Left lung (tissue), 10 donors: ENCODE data around the gene CUX1. TPM values are rescaled to one million over a fixed set of nuclear protein-coding genes. Genes with fewer than 3 reads are reported as not detected.
"Not testable (repeated sequence)": the region's sequence is repeated elsewhere in the genome, so short reads cannot be mapped to it uniquely, and the experiment has no call there.

Experiments used
- ATAC-seq: fragments of 200-7000 bp; cut with Tn5 transposase; one replicate; pipeline ENCODE4 v1.9.1; 2020; ENCODE audit warnings: moderate library complexity
- DNase-seq, 4 donors: peaks; one replicate each; pipeline ENCODE4 v3.0.0-alpha.2; 2013 to 2020
- H3K27ac ChIP-seq, 2 donors: fragments of 200-600 bp; sonication (generic) in 1 of 2; one replicate each; pipeline versions ENCODE4 v1.5.0 to v1.8.0; 2020 to 2021
- H3K27me3 ChIP-seq, 2 donors: fragments of 200-600 bp; sonication (generic) in 1 of 2; one replicate each; pipeline versions ENCODE4 v1.5.0 to v1.8.0; 2020 to 2021
- H3K36me3 ChIP-seq, 2 donors: fragments of 200-600 bp; sonication (generic) in 1 of 2; one replicate each; pipeline versions ENCODE4 v1.5.0 to v1.8.0; 2020 to 2021
- H3K4me1 ChIP-seq, 2 donors: fragments of 200-600 bp; one replicate each; pipeline ENCODE4 v1.8.0; 2021
- H3K4me3 ChIP-seq, 2 donors: fragments of 200-600 bp; sonication (generic) in 1 of 2; one replicate each; pipeline versions ENCODE4 v1.5.0 to v1.8.0; 2020 to 2021; ENCODE audit warnings: mild to moderate bottlenecking in 1 of 2
- H3K9me3 ChIP-seq, 2 donors: fragments of 200-600 bp; sonication (generic) in 1 of 2; one replicate each; pipeline versions ENCODE4 v1.5.0 to v1.8.0; 2020 to 2021
- intact Hi-C, 2 donors: fragments of 100-400 bp; cut with DNase I; formaldehyde crosslinking; loops; one replicate each; pipeline versions ENCODE4 v1.11.2 to v1.14.2; 2022
- polyA plus RNA-seq, 6 donors: library from polyadenylated mRNA; unstranded; fragments of 120-200 nt; gene quantifications; one replicate each; pipeline ENCODE4 v1.2.1, GENCODE V29; 2013; ENCODE audit not compliant: insufficient read length in 6 of 6
- total RNA-seq, 2 donors: library from RNA; stranded (reverse); fragmentation: NEBNext Ultra II Directional; extraction: Animal tissue kit (Norgen Biotek cat#: 25700); gene quantifications; one replicate each; pipeline ENCODE4 v1.2.1, GENCODE V29; 2021
- TF ChIP-seq, protein P1 (sequence below), 2 donors: fragments of 200-600 bp; sonication (generic) in 1 of 2; IDR thresholded peaks; one replicate each; pipeline versions ENCODE4 v1.5.0 to v1.8.0; 2021; ENCODE audit warnings: antibody characterized with exemption in 2 of 2
- donor health status: DM: no; HTN: yes; CAD: no.
- donor health status: DM: no; HTN: no; CAD: no.

CUX1 gene
- total and polyA plus RNA-seq, 8 donors: 86.4 to 157 (median 96.4) TPM

DNA sequence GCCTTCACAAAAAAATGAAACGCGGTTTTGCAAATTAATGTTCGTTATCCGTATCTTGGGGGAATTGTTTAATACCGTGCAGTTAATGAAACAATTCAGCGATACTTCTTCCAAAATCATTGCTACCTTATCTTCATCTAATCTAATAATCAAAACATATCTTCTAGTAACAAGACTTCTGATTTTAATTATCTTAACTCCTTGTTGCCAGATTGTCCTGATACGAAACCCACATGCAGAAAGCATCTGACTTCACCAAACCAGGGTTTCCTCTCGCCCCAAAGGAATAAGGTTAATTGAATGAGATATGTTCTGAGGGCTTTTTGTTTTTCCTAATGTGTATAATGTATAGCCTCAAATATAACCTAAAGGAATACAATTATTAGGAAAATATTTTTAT is 364.1 kb downstream of the CUX1 start:
- Histone ChIP-seq H3K27ac (no peak overlapping the region), H3K36me3 (peaks cover 0 to 90% of the 10 kb centered on the region in 2 donors), H3K27me3 (no peaks in the 10 kb centered on the region), H3K4me3 (no peak overlapping the region), H3K4me1 (no peaks in the 10 kb centered on the region), H3K9me3 (no peaks in the 10 kb centered on the region)
- no peak for ATAC-seq
- DNase-seq: no peak
- TF ChIP-seq, protein P1, sequence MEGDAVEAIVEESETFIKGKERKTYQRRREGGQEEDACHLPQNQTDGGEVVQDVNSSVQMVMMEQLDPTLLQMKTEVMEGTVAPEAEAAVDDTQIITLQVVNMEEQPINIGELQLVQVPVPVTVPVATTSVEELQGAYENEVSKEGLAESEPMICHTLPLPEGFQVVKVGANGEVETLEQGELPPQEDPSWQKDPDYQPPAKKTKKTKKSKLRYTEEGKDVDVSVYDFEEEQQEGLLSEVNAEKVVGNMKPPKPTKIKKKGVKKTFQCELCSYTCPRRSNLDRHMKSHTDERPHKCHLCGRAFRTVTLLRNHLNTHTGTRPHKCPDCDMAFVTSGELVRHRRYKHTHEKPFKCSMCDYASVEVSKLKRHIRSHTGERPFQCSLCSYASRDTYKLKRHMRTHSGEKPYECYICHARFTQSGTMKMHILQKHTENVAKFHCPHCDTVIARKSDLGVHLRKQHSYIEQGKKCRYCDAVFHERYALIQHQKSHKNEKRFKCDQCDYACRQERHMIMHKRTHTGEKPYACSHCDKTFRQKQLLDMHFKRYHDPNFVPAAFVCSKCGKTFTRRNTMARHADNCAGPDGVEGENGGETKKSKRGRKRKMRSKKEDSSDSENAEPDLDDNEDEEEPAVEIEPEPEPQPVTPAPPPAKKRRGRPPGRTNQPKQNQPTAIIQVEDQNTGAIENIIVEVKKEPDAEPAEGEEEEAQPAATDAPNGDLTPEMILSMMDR (IDR thresholded peaks at IDR 0.05): no peak
- intact Hi-C loops: no loop called here

DNA sequence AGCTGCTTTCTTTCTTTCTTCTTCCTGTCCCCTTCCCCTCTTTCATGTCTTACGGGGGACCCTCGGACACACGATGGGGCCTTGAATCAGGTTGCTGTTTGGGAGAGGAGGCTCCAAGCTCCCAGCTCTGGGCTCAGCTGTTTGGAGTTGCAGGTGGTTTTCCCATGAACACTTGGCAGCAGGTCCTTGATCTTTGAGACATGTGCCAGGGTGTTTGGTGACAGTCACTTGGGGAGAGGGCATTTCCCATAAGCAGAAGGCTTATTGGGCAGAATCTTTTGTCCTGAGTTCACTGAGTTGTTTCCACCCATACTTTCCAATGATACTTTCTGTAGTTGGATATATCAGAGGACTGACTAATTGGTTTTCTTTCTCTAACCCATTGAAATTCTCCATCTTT is 364.6 kb downstream of the CUX1 start:
- H3K36me3 ChIP-seq: peaks cover 0 to 95% of the 10 kb centered on the region in 2 donors
- intact Hi-C loops: no loop called here

DNA sequence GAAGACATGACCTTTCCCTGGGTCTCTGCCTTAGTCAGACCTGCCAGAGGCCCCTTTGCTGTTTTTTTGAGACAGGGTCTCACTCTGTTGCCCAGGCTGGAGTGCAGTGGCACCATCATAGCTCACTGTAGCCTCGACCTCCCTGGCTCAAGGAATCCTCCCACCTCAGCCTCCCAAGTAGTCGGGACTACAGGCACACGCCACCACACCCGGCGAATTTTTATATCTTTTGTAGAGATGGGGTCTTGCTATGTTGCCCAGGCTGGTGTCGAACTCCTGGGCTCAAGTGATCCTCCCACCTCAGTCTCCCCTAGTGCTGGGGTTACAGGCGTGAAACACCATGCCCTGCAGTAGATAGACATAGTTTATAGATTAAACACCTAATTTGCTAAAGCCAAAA is 366.4 kb downstream of the CUX1 start:
- H3K4me3 ChIP-seq, H3K27ac ChIP-seq, intact Hi-C loops, H3K27me3 ChIP-seq, H3K4me1 ChIP-seq, ATAC-seq, H3K9me3 ChIP-seq: not testable (repeated sequence)
- peak in 1 of 4 donors; percentile 7 for DNase-seq
- H3K36me3 ChIP-seq: peaks cover 0 to 91% of the 10 kb centered on the region in 2 donors

More for the DNA sequence above, 364.6 kb downstream of the CUX1 start:
- Histone ChIP-seq H3K27me3 (no peaks in the 10 kb centered on the region), H3K4me3 (no peak overlapping the region), H3K4me1 (no peaks in the 10 kb centered on the region), H3K9me3 (no peaks in the 10 kb centered on the region), H3K27ac (no peak overlapping the region)
- ATAC-seq: no peak
- TF ChIP-seq, protein P1 (IDR thresholded peaks at IDR 0.05): no peak
- peak in 1 of 4 donors; percentile 2 for DNase-seq

DNA sequence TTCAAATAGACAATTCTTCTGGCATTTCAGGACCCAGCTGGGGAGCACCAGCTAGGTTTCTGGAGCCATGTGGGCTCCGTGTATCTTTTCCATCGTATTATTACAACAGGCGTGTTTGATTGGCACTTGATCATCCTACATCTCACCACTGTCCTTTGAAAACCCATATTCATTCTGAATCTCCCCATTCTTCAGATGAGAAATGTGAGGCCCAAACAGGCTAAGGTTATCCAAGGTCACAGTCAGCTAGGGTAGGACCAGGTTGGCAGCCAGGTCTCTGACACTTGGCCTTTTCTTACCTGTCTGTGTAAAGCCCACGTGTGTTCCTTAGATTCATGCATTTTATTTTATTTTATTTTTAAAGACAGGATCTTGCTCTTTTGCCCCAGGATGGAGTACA is 366.9 kb downstream of the CUX1 start:
- no peak for DNase-seq
- H3K4me3 ChIP-seq: no peak overlapping the region
- no peak for ATAC-seq
- H3K27ac ChIP-seq: no peak overlapping the region
- H3K27me3 ChIP-seq: no peaks in the 10 kb centered on the region
- TF ChIP-seq, protein P1 (IDR thresholded peaks at IDR 0.05): no peak
- peaks cover 0 to 91% of the 10 kb centered on the region in 2 donors for H3K36me3 ChIP-seq
- intact Hi-C loops: no loop called here
- H3K4me1 ChIP-seq: no peaks in the 10 kb centered on the region
- H3K9me3 ChIP-seq: no peaks in the 10 kb centered on the region

DNA sequence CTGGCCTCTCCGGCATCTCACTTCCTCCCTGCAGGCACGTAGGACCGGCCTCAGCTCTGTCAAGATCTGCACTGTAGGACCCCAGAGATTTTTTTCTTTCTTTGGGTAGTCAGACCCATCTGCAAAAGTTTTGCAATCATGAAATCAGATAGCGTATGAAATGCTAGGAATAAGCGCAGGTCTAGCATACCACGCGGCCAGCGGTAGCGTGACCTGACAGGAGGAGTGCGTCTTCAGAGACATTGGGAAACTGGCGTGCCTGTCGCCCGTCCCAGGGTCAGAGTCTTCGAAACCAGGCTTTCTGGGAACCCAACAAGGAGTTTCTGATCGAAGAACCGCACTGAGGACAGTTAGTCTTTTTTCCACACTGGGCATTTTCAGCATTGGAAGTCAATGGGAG is 368.4 kb downstream of the CUX1 start:
- Histone ChIP-seq H3K27me3 (no peaks in the 10 kb centered on the region), H3K4me1 (no peaks in the 10 kb centered on the region), H3K9me3 (no peaks in the 10 kb centered on the region), H3K36me3 (peaks cover 0 to 91% of the 10 kb centered on the region in 2 donors), H3K4me3 (no peak overlapping the region), H3K27ac (no peak overlapping the region)
- peak in 1 of 4 donors; percentile 50 for DNase-seq
- no peak for ATAC-seq
- TF ChIP-seq, protein P1 (IDR thresholded peaks at IDR 0.05): no peak
- intact Hi-C loops: no loop called here

DNA sequence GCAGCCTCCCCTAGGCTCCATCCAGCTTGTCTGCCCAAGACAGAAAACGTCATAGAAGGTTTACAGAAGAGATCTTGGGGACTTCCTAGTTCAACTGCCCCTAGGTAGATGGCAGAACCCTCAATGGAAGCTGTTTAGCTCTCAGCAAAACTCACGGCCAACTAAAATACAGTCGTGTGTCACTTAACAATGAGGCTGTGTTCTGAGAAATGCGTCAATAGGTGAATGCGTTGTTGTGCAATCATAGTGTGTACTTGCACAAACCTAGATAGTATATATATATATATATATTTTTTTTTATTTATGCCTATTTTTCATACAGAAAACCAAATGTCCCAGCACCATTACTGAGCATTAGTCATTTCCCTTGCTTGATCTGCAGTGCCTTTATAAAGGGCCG is 368.9 kb downstream of the CUX1 start:
- ATAC-seq (no peak), DNase-seq (no peak)
- no peaks in the 10 kb centered on the region for H3K9me3 ChIP-seq
- no peak overlapping the region for H3K4me3 ChIP-seq
- no peaks in the 10 kb centered on the region for H3K4me1 ChIP-seq
- TF ChIP-seq, protein P1 (IDR thresholded peaks at IDR 0.05): no peak
- peaks cover 0 to 91% of the 10 kb centered on the region in 2 donors for H3K36me3 ChIP-seq
- intact Hi-C loops: no loop called here
- H3K27ac ChIP-seq: no peak overlapping the region
- H3K27me3 ChIP-seq: no peaks in the 10 kb centered on the region
